SW480 (cell line): ENCODE measurements around the gene TMTC1.

Experiments used
- DNase-seq: peaks from one replicate; pipeline ENCODE4 v3.0.0-alpha.2; 2016; ENCODE audit warnings: low spot score

Gene TMTC1

GRCh38 chr12:29709496-29710040 lies 74.2 kb downstream of the TMTC1 start:
- no peak for DNase-seq

GRCh38 chr12:29709054-29709453 lies 74.7 kb downstream of the TMTC1 start:
- no peak for DNase-seq

DNA sequence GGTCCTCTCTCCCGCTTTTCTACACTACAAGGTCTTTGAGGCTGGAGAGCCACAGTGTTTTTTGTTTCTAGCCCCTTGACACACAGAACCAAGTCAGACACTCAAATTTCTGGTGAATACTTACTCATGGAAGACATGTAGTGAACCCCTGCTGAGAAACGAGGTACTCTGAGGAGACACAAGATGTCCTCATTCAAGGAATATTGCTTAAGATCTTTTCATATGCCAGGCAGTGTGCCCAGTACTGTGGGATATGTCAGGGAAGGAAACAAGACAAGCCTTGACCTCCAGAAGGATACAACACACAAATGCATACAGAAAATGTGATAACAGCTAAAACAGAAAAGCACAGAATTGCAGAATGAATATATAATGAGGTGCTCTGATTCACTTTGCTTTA lies 75.9 kb downstream of the TMTC1 start:
- no peak for DNase-seq

- peak; percentile 48 for DNase-seq
Observed at GRCh38 chr12:29706311-29706710, 77.4 kb downstream of the TMTC1 start.

GRCh38 chr12:29703528-29703927 lies 80.2 kb downstream of the TMTC1 start:
- DNase-seq: no peak

- DNase-seq: no peak
Observed at GRCh38 chr12:29702972-29703371, 80.8 kb downstream of the TMTC1 start.

GRCh38 chr12:29702222-29702621 lies 81.5 kb downstream of the TMTC1 start:
- DNase-seq: no peak

DNA sequence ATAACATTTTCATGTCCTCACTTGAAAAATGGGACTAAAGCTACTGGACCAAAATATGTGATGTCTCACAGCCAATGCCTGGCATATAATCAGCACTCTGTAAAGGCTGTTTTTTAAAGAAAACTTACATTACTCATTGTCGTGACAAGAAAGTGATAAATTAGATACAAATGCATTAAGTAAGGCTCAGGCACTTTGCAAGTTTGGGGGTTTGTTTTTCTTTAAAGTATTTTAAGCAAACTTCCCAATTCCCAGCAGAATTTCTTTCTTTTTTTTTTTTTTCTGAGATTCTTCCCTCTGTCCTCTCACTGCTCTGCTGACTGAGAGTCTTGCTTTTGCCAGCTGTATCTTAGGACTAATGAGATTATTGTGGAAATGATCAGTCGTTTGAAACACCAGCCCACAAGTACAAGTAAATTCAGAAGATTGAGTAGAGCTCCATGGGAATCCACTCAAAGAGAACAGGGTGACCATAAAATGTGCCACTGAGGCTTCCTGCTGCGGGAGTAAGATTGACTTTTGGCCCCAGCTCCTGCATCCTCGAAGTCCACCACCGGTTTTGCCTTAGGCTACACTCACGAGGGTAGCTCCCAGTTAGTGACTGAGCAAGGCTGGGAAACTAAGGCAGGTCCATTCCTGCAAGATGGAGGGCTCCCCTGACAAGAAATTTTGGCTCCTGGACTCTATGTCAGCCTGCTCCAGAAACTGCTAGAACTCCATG lies 82.8 kb downstream of the TMTC1 start:
- DNase-seq: no peak

DNA sequence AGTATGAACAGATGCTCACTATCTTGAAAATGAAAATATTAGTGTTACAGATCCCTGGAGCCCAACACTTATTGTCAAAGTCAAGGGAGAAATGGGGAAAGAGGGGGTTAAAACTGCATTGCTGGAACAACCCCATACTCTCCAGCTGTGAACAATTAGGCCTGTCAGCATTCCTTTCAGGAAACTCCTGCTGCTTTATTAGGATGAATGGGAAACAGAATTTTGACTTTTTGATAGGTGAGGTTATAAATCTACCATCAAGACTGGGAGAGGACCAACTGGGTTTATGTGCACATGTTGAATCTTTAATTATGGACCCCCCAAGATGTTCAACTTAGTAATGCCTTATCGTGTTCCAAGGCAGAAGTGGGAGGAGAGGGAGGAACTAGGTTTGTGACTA lies 85.0 kb downstream of the TMTC1 start:
- no peak for DNase-seq

GRCh38 chr12:29695800-29696199 lies 87.9 kb downstream of the TMTC1 start:
- no peak for DNase-seq

DNA sequence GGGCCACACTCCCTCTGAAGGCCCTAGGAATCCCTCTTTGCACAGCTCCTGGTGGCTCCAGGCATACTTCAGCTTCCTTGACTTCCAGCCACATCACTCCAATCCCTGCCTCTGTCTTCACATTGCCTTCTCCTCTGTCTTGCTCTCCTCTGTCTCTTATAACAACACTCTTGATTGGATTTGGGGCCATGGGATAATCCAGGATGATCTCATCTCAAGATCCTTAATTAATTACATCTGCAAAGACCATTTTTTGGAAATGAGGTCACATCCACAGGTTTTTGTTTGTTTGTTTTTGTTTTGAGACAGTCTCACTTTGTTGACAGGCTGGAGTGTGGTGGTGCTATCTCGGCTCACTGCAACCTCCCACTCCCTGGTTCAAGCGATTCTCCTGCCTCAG lies 88.7 kb downstream of the TMTC1 start:
- no peak for DNase-seq

GRCh38 chr12:29694002-29694401 lies 89.7 kb downstream of the TMTC1 start:
- no peak for DNase-seq

GRCh38 chr12:29692237-29692636 lies 91.5 kb downstream of the TMTC1 start:
- no peak for DNase-seq

- no peak for DNase-seq
Observed at GRCh38 chr12:29691161-29691854, 92.4 kb downstream of the TMTC1 start.

DNA sequence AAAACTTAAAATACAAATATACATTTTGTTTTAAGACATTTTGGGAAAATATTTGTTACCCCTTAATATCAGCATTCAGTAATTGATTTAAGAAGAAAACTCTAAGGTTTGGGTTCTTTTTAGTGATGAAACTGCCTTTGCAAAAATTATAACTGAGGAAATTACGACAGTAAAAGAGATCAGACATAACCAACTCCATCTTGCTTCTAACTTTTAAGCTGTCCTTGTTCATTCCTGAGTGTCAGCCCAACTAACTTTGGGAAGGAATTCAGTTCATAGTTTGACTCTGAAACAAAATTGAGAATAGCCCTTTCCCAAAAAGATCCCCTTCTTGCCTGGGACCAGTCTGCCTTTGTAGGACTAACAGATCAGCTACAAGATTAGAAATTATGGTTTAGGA lies 93.0 kb downstream of the TMTC1 start:
- DNase-seq: no peak

DNA sequence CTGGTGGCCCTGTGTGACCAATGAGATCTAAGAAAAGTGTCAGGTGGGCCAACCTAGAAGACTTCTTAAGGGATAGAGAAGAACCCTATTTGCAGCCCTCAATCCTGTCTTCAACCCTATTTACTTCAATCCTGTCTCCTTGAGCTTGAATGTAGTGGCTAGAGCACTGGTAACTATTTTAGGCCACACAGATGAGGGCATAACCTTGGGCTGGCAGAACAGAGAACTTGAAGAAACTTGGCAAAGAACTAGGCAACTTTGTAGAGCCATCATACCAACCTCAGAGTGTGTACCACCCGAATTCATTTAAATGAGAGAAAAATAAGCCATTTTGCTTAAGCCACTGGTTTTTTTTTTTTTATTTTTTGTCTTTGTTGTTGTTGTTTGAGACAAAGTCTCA lies 94.8 kb downstream of the TMTC1 start:
- DNase-seq: no peak

DNA sequence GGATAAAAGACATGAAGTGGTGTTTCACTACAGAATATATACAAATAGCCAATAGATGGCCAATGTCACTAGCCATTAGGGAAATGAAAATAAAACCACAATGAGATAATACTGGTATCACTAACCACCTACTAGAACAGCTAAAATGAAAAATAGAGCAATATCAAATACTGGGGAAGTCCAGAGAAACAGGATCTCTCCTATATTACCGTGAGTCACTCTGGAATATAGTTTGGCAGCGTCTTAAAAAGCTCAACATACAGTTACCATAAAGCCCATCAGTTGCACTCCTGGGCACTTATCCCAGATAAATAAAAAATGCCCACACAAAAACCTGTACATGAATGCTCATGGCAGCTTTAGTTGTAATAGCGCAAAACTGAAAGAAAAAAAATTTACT lies 101.7 kb downstream of the TMTC1 start:
- no peak for DNase-seq

DNA sequence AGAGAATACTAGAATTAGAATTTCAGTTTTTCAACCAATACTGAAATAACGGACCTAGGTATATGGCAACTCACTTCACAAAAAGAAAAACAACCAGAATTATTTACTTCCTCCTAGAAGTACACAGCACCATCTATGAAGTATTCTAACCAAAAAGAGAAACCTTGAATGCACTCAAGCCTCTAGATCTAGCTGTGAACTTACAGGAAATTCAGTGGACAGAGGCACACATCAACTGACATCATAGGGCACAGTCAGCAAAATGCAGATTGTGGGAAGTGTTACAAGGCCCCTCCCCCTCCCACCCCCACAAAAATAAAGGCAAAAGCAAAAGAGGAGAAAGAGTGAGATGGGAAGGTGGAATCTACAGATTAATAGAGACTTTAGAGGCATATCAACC lies 102.4 kb downstream of the TMTC1 start:
- DNase-seq: no peak

DNA sequence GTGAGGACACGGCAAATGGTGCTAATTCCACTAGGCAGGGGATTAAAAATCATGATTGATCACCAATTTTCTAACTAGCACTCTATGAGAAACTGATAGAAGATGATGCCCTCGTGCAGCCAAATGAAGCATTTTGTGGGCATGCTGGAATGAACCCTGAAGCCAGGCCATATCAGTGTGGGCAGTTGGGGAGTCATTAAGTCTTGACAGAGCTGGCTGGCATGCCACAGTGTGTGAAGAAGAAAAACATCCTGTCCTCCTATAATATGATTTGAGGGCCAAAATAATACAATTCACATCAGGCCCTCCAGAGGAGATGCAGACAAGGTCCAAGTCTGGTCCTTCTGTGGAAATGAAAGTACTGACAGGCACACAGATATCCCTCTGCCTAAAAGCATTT lies 107.1 kb downstream of the TMTC1 start:
- no peak for DNase-seq

DNA sequence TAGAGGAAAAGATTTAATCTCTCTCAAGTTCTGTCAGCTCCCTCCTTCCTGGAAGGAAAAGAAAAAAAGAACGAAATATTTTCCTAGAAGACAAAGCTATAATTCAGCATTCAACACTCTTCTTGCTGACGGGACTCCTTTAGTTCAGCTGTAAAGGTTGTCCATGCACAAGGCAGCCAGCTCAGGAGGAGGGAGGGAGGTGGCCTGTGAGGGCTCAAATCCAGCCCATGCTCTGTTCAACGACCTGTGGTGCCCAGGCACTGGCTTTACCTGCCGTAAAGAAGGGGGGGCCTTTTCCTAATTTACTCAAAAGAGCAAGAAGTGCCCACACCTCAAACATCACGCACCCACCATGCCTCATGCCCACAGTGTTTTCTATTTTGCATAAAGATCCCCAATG lies 109.3 kb downstream of the TMTC1 start:
- DNase-seq: no peak

- DNase-seq: no peak
Observed at GRCh38 chr12:29673346-29673745, 110.4 kb downstream of the TMTC1 start.

- DNase-seq: no peak
Observed at GRCh38 chr12:29672580-29672979, 111.2 kb downstream of the TMTC1 start.

GRCh38 chr12:29671742-29672141 lies 112.0 kb downstream of the TMTC1 start:
- DNase-seq: no peak

GRCh38 chr12:29667011-29667410 lies 116.7 kb downstream of the TMTC1 start:
- DNase-seq: no peak
